ENCODE data around the gene BBS5. TPM values are rescaled to one million over a fixed set of nuclear protein-coding genes. Genes with fewer than 3 reads are reported as not detected.
"Not testable (repeated sequence)": the region's sequence is repeated elsewhere in the genome, so short reads cannot be mapped to it uniquely, and the experiment has no call there.

The BBS5 gene
- total RNA-seq, 1 donor from 2014 or later = 3.3 TPM

- Mint-ChIP-seq H3K27me3 (ENCODE audit: unreplicated experiment) (no peaks in the 10 kb centered on the region), H3K4me1 (ENCODE audit: low read depth, unreplicated experiment) (no peaks in the 10 kb centered on the region), H3K4me3 (ENCODE audit: unreplicated experiment) (no peak overlapping the region), H3K9me3 (ENCODE audit: unreplicated experiment) (no peaks in the 10 kb centered on the region), H3K27ac (ENCODE audit: unreplicated experiment) (no peak overlapping the region), H3K36me3 (ENCODE audit: unreplicated experiment) (no peaks in the 10 kb centered on the region)
- DNase-seq = no peak
- TF ChIP-seq CTCF (IDR thresholded peaks at IDR 0.05; ENCODE audit: partially characterized antibody, unreplicated experiment) = no peak
These were observed 31.0 kb upstream of the BBS5 start for GRCh38 chr2:169448316-169448715.

- TF ChIP-seq CTCF (IDR thresholded peaks at IDR 0.05; ENCODE audit: partially characterized antibody, unreplicated experiment) = no peak
- no peak overlapping the region for H3K27ac Mint-ChIP-seq (ENCODE audit: unreplicated experiment)
These were observed 30.4 kb upstream of the BBS5 start for GRCh38 chr2:169448865-169449264.

GRCh38 chr2:169452080-169452479, 27.2 kb upstream of the BBS5 start:
- no peak overlapping the region for H3K4me3 Mint-ChIP-seq (ENCODE audit: unreplicated experiment)
- H3K36me3 Mint-ChIP-seq (ENCODE audit: unreplicated experiment) = no peaks in the 10 kb centered on the region
- peaks cover 2% of the 10 kb centered on the region for H3K9me3 Mint-ChIP-seq (ENCODE audit: unreplicated experiment)
- no peaks in the 10 kb centered on the region for H3K27me3 Mint-ChIP-seq (ENCODE audit: unreplicated experiment)
- no peak overlapping the region for H3K27ac Mint-ChIP-seq (ENCODE audit: unreplicated experiment)
- peak; percentile 41 for TF ChIP-seq CTCF (IDR thresholded peaks at IDR 0.05; ENCODE audit: partially characterized antibody, unreplicated experiment)
- no peak for DNase-seq
- no peaks in the 10 kb centered on the region for H3K4me1 Mint-ChIP-seq (ENCODE audit: low read depth, unreplicated experiment)

More at GRCh38 chr2:169448865-169449264, 30.4 kb upstream of the BBS5 start:
- H3K4me3 Mint-ChIP-seq (ENCODE audit: unreplicated experiment) = no peak overlapping the region
- H3K36me3 Mint-ChIP-seq (ENCODE audit: unreplicated experiment) = no peaks in the 10 kb centered on the region
- H3K9me3 Mint-ChIP-seq (ENCODE audit: unreplicated experiment) = peaks cover 2% of the 10 kb centered on the region
- no peaks in the 10 kb centered on the region for H3K27me3 Mint-ChIP-seq (ENCODE audit: unreplicated experiment)
- H3K4me1 Mint-ChIP-seq (ENCODE audit: low read depth, unreplicated experiment) = no peaks in the 10 kb centered on the region
- DNase-seq = no peak

GRCh38 chr2:169453044-169453443, 26.2 kb upstream of the BBS5 start:
- H3K4me3 Mint-ChIP-seq (ENCODE audit: unreplicated experiment); H3K4me1 Mint-ChIP-seq (ENCODE audit: low read depth, unreplicated experiment); H3K27me3 Mint-ChIP-seq (ENCODE audit: unreplicated experiment); H3K27ac Mint-ChIP-seq (ENCODE audit: unreplicated experiment); H3K9me3 Mint-ChIP-seq (ENCODE audit: unreplicated experiment); DNase-seq; H3K36me3 Mint-ChIP-seq (ENCODE audit: unreplicated experiment): not testable (repeated sequence)

- TF ChIP-seq CTCF (IDR thresholded peaks at IDR 0.05; ENCODE audit: partially characterized antibody, unreplicated experiment) = no peak
- H3K36me3 Mint-ChIP-seq (ENCODE audit: unreplicated experiment) = no peaks in the 10 kb centered on the region
- H3K27me3 Mint-ChIP-seq (ENCODE audit: unreplicated experiment) = peaks cover 2% of the 10 kb centered on the region
- DNase-seq = no peak
- H3K27ac Mint-ChIP-seq (ENCODE audit: unreplicated experiment) = no peak overlapping the region
- H3K4me3 Mint-ChIP-seq (ENCODE audit: unreplicated experiment) = no peak overlapping the region
- H3K4me1 Mint-ChIP-seq (ENCODE audit: low read depth, unreplicated experiment) = no peaks in the 10 kb centered on the region
- peaks cover 2% of the 10 kb centered on the region for H3K9me3 Mint-ChIP-seq (ENCODE audit: unreplicated experiment)
These were observed 18.2 kb upstream of the BBS5 start for GRCh38 chr2:169461143-169461542.
